ENCODE data around the gene RBP5.

GRCh38 chr12:7154901-7155470 lies 26.3 kb upstream of the RBP5 start:
- TF ChIP-seq CTCF (conservative IDR thresholded peaks at IDR 0.05; ENCODE audit: low read depth, low read length) (no peak), EZH2 (IDR thresholded peaks at IDR 0.05; ENCODE audit: borderline replicate concordance, low read depth, low read length, poor library complexity, severe bottlenecking) (no peak)

Measured in A673 (cell line).